GM18861 (cell line): ENCODE data around the gene ZNF804A.
"Not testable (repeated sequence)": the region's sequence is repeated elsewhere in the genome, so short reads cannot be mapped to it uniquely, and the experiment has no call there.

ENCODE experiments used
- ATAC-seq: cut with Tn5 transposase; IDR thresholded peaks from one replicate; pipeline ENCODE4 v1.9.1; 2021; ENCODE audit not compliant: unreplicated experiment

ZNF804A gene

GRCh38 chr2:184815824-184816223 lies 217.5 kb downstream of the ZNF804A start:
- no peak for ATAC-seq

DNA sequence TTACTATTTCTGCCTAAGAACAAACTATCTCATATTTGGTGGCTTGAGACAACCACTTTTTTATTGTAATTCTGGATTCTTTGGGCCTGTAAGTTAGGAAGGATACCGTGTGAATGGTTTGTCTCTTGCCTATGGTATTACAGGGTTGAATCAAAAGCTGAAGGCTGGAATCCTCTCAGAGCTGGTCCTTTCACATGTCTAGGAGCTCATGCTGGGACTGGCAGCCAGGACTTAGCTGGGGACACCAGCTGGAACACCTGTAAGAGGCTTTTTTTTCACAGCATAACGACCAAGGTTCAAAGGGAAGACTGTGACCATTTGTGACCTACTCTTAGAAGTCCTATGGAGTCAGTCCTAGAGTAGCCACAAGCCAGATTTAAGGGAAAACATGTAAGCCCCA lies 226.3 kb downstream of the ZNF804A start:
- ATAC-seq, result no peak

DNA sequence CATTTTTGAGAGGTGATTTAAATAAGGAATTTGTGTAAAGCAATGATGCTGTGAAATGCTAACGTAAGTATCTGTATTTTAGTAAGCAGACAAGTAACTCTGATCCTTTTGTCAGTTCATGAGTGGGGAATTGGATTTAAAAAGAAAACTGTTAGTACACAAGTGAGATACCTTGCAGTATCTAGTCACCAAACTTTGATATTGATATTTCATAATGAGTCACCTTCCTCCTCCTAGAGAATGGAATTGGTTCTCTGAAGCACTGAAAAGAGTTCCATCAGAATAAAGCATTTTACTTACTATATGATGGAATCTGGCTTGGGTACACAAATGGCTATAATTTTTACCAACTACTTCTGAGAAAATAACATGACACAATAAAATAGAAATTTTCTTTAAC lies 232.2 kb downstream of the ZNF804A start:
- peak; percentile 53 for ATAC-seq

DNA sequence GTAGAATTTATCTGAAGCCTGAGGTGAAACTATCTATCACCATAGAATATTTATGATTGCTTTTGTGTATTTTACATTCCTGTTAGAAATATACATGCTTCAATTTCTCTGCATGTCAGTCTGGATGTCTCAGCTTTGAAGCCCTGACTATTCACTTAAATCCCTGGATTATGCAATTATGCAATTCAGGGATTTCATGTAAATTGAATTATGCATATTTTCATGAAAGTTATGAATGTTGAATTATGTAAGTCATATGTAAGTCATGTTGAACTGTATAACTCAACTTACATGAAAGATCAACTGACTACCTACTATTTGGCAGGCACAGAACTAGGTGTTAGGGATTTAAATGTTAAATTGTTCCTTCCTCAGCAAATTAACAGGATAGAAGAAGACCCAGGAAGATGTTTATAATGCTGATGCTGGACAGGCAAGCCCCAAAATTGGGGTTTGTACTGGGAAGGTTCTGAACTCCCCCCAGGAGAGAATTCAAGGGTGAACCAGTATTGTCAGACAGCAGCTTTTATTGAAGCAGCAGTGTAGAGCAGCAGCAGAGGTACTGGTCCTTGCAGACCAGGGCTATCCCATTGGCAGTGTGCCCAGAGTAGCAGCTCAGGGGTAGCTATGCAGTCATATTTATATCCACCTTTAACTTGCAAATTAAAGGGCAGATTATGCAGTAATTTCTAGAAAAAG lies 236.5 kb downstream of the ZNF804A start:
- peak; percentile 27 for ATAC-seq

DNA sequence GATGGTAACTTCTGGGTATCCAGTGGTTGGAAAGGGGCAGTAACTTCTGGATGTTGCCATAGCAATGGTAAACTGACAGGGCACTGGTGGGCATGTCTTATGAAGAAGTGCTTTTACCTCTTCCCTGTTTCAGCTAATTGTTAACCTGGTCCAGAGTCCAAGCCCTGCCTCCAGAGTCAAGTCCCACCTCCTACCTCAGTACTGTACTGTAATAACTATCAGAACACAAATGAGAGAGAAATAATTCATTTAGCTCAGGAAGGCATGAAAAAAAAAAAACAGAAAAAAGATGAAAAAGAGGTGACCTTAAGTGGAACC lies 237.0 kb downstream of the ZNF804A start:
- peak; percentile 57 for ATAC-seq

DNA sequence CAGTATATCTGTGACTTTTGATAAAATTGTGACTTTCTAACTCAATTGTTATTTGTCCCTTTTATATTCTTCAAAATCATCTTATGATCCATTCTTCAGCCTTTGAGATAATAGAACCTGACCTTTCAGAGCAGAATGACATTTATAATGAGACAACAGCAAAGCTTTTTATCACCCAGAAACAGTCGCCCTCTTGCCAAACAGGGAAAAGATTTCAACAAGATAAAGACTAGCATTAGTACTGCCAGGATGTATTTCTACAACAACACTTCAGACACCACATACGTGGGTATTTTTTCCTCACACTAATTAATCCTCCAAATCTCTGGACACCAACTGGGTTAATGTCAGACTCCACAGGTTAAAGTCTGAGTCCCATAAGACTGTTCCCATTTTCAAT lies 249.0 kb downstream of the ZNF804A start:
- no peak for ATAC-seq

GRCh38 chr2:184849516-184849915 lies 251.2 kb downstream of the ZNF804A start:
- no peak for ATAC-seq

GRCh38 chr2:184851576-184851975 lies 253.2 kb downstream of the ZNF804A start:
- no peak for ATAC-seq

DNA sequence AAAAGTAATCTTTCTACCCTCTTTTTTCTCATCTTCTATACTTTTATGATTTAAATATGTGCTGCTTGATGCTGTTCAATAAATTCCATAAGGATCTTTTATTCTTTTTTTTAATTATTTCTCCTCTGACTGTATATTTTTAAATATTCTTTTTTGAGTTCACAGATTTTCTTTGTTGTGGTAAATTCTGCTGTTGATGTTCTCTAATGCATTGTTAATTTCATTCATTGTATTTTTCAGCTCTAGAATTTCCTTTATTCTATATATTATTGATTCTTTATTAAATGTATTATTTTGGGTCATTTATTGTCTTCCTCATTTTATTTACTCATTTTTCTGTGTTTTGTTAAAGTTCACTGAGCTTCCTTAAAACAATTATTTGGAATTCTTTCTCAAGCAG lies 260.9 kb downstream of the ZNF804A start:
- ATAC-seq, result no peak

GRCh38 chr2:184860744-184861143 lies 262.4 kb downstream of the ZNF804A start:
- no peak for ATAC-seq

- no peak for ATAC-seq
Observed at GRCh38 chr2:184875212-184875611, 276.9 kb downstream of the ZNF804A start.

DNA sequence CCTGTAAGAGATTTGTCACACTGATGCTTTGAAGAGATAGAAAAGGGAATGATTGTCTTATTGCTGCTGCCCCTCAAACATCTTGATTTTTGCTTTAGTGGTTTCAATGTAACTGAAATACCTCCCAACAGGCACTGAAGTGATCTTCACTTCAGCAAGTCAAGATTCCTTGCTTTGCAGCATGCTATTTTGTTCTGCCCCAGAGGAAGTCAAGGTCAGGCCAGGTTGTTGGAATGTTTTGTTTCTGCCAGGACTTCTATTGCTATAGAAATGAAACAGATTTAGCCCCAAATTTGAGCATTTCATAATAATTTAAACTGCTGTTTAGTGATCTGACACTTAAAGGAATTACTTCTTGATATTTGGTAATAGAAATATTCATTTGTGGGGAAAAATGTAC lies 277.6 kb downstream of the ZNF804A start:
- no peak for ATAC-seq

DNA sequence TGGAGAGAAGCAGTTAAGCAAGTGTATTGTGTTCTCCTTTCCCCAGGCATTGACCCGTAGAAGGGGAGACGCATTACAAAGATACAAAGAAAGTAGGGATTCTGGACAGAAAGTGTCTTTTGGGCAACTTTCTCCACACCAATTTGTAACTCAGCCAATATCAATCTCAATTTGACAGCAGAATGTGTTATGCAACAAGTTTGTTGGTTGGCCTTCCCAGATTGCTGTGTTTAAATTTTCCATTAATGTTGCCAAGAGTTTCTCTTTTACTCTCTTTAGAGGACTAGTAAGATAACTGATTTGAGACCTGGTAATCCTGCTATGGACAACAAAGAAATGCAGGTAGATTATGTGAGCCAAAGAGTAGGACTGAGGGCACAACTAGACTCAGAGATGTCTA lies 279.6 kb downstream of the ZNF804A start:
- no peak for ATAC-seq

DNA sequence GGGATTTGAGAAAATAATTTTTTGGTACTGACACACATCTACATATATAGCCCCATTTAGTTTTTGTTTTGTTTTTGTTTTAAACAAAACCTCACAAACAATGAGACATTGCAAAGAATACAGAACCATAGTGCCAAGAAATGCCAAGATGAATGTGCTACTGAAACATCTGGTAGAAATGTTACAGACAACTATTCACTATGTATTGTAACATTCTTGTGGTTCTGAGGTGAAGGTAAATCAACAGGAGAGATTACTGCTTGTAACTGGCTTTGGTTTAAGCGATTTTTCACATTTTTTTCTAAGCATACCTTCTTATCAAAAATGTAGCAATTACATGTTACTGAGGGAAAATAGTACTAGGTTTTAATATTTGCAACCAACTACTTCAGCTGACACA lies 281.3 kb downstream of the ZNF804A start:
- no peak for ATAC-seq

DNA sequence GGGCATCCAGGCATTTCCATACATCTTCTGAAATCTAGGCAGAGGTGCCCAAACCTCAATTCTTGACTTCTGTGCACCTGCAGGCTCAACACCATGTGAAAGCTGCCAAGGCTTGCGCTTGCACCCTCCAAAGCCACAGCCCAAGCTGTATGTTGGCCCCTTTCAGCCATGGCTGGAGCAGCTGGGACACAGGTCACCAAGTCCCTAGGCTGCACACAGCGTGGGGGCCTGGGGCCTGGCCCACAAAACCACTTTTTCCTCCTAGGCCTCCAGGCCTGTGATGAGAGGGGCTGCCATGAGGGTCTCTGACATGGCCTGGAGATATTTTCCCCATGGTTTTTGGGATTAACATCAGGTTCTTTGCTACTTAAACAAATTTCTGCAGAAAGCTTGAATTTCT lies 288.3 kb downstream of the ZNF804A start:
- not testable (repeated sequence) for ATAC-seq

- peak; percentile 72 for ATAC-seq
Observed at GRCh38 chr2:184890311-184890710, 292.0 kb downstream of the ZNF804A start.

DNA sequence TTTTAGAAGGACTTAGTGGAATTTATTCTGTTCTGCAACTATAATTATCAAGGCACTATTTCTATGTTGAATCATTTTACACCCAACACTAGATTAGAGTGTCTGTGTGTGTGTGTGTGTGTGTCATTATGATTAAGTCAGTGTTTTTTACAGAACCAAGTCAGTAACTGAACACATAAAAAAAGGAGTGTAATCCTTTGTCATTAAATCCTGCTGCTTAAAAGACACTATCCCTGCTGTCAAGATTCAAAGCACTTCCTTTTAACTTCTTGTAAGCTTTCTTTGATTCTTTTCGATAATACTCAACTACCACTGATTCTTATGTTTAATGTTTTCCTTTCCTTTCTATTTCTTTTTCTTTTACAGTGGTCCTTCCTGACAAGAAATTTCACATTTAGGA lies 306.7 kb downstream of the ZNF804A start:
- no peak for ATAC-seq

- ATAC-seq, result no peak
Observed at GRCh38 chr2:184906160-184906559, 307.8 kb downstream of the ZNF804A start.

DNA sequence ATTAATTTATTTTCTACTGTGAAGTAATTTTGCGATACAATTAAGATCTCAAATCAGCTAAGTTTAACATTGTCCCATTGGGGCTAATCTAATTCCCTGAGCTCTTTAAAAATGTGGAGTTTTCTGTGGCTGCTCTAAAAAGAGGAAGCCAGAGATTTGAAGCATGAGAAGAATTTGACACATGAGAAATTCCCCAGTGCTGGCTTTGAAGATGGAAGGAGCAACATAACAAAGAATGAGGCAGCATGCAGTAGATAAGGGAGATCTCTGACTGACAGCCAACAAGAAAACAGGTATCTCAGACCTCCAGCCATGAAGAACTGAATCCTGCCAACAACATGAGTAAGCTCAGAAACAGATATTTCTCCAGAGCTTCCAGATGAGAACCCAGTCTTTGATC lies 308.4 kb downstream of the ZNF804A start:
- ATAC-seq, result no peak

DNA sequence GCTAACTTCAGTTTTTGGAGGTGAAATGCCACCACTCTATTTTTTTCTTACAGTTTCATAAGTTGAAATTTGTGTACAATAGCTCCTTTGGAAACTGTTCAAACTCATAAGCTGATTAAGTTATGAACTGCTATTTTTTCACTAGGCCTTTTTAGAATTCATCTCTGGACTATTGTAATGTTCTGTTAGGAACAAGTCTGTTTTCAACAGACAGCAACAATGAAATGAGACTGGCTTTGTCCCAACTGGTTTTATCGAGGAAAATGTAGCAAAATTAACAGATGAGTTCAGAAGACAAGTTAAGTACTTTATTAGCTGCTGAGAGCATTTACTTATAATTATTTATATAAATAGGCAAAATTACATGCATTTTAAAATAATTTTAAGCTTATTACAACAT lies 310.6 kb downstream of the ZNF804A start:
- no peak for ATAC-seq

DNA sequence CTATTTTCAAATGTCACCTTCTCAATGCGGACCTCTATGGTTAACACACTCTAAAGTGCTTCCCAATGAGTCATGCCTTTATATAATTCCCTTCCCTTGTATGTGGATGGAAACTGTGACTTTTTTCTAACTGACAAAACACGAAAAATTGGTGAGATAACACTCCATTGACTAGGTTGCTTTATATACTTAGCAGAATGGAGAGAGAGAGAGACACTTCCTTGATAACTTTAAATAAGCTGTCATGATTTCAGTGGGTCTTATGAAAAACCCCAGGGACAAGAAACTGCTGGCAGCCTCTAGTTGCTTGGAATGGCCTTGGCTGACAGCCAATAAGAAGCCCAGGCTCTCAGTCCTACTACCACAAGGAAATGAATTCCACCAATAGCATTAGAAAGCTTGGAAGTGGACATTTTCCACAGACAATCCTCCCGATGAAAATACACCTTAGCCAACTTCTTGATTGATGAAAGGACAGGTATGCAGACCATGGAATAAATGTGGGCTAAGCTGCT lies 322.2 kb downstream of the ZNF804A start:
- no peak for ATAC-seq

DNA sequence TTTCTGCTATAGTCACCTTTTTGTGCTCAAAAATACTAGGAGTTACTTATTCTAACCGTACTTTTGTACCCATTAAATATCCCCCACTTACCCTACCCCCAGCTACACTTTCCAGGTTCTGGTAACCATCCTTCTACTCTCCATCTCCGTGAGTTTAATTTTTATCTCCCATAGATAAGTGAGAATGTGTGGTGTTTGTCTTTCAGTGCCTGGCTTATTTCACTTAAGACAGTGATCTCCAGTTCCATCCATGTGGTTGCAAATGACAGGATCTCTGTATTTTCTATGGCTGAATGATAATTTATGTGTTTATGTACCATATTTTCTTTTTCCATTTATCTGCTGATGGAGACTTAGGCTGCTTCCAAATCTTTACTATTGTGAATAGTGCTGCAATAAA lies 323.3 kb downstream of the ZNF804A start:
- no peak for ATAC-seq

DNA sequence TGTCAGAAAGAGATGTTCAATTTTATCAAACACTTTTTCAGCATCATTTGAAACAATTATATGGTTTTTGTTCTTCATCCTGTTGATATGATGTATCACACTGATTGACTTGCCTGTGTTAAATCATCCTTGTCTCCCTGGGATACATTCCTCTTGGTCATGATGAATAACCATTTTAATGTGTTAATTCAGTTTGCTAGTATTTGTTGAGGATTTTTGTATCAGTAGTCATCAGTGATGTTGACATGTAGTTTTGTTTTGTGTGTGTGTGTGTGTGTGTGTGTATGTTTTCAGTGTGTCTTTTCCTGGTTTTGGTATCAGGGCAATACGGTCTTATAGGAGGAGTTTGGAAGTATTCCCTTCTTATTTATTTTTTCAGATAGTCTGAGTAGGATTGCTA lies 325.4 kb downstream of the ZNF804A start:
- ATAC-seq, result no peak
